HEK293T (cell line): ENCODE results near the gene VSIG10.

Experiments
- ELF4 ChIP-seq: fragments of 450-650 bp; IDR thresholded peaks from 2 replicates; pipeline ENCODE4 v1.6.1; 2017; ENCODE audit warnings: antibody characterized with exemption
- FOXK2 ChIP-seq: fragments of 450-650 bp; IDR thresholded peaks from 2 replicates; pipeline ENCODE4 v1.6.1; 2016; ENCODE audit warnings: mild to moderate bottlenecking
- FOXM1 ChIP-seq: fragments of 450-650 bp; IDR thresholded peaks from 2 replicates; pipeline ENCODE4 v1.6.1; 2017; ENCODE audit warnings: mild to moderate bottlenecking, borderline replicate concordance
- TARDBP ChIP-seq: fragments of 450-650 bp; IDR thresholded peaks from 2 replicates; pipeline ENCODE4 v1.6.1; 2016

GRCh38 chr12:118098401-118098800 lies 5.4 kb downstream of the VSIG10 start:
- TF ChIP-seq FOXM1 (no peak), FOXK2 (no peak), TARDBP (no peak), ELF4 (no peak)
